HG02678 (cell line): ENCODE results near the gene HOXC6.

ENCODE experiments used
- ATAC-seq: cut with Tn5 transposase; IDR thresholded peaks from one replicate; pipeline ENCODE4 v1.9.1; 2021; ENCODE audit warnings: mild to moderate bottlenecking, moderate library complexity; ENCODE audit not compliant: unreplicated experiment

HOXC6 gene

DNA sequence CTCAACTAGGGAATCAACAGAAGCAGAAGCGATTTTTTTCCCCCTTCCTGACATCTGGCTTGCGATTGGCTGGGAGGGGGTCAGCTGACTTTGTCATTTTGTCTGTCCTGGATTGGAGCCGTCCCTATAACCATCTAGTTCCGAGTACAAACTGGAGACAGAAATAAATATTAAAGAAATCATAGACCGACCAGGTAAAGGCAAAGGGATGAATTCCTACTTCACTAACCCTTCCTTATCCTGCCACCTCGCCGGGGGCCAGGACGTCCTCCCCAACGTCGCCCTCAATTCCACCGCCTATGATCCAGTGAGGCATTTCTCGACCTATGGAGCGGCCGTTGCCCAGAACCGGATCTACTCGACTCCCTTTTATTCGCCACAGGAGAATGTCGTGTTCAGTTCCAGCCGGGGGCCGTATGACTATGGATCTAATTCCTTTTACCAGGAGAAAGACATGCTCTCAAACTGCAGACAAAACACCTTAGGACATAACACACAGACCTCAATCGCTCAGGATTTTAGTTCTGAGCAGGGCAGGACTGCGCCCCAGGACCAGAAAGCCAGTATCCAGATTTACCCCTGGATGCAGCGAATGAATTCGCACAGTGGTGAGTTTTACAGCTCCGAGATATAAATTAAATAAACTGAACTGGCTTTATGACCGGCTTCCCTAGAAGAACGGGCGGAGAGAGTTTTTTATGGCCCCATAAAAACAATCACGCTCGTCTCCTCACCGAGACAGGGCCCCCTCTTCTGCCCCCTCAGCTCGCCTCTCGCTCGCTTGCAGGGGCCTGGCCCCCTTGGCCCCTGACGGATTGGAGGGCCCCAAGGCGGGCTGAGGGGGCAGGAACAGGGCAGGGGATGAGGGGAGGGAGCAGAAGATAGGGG lies at the start of gene HOXC6:
Gene HOXC6 (plus strand): TSS at position 127 of the 888 bp plus-strand sequence. CDS start 82 bp downstream, at position 209.
- no peak for ATAC-seq

DNA sequence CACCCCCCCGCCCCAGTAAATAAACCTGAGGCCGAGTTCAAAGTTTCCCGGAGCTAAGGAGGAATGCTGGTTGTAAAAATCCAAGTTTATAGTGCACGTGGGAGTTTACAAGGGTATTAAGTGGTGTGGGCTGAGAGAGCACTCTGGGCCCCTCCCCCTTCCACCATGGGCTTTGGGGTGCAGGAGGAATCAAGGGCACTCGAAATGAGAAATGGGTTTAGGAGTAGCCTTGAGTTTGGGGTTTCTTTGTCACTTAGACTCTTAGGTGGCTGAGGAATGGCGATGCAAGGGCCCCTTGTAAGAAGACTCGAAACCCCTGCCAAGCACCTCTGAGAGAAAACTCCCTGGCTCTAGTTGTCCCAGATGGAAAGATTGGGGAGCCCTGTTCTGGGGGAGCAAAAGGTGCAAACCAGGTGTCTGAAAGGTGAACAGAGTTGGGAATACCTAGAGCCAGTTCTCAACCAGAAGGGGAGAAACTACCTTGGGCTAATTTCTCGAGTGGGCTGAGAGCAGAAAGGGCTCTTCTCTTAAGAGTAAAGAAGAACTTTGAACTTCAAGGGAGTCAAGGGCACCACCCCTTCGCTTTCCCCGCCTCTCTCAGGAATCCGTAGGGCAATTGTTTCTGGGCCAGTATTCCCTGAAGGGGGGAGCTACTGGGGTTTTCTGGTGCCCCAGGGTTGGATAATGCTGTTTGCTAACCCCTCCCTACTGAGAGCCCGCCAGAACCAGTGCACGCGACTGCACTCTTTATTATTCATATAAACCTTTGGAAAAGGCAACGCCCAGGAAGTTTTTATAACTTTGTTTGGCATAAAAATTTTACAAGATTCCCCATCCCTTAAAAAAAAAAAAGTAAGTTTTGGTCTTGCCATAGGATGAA lies 49.5 kb upstream of the HOXC6 start:
- ATAC-seq = no peak

DNA sequence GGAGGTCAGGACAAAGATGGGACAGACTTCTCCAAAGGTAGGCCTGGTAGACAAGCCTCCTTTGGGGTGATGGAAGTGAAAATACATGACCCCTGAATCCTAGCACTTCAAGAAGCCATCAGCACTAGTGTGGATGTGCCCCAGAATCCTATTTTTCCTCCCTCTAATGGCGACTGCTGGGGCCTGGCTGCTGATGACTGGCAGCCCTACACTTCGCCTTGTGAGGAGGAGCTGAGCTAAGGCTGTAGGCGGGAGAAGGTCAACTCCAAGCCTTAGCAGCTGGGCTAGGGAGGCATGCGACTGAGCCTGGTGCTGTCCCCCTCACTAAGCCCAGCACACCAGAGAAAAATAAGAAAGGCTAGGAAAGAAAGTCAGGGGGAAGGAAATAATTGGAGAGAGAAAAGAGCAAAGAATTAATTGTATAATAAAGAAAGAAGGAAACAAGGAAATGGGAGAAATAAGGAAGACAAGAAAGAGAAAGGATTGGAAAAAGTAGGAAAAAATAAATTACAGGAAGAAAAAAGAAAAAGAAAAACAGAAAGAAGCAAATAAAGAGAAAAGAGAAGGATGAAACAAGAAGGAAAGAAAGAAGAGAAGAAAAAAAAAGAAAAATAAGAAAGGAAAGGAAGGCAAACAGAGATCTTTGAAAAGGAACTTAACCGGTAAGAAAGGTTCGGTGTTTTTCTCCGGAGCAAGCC lies 48.0 kb upstream of the HOXC6 start:
- ATAC-seq = no peak

DNA sequence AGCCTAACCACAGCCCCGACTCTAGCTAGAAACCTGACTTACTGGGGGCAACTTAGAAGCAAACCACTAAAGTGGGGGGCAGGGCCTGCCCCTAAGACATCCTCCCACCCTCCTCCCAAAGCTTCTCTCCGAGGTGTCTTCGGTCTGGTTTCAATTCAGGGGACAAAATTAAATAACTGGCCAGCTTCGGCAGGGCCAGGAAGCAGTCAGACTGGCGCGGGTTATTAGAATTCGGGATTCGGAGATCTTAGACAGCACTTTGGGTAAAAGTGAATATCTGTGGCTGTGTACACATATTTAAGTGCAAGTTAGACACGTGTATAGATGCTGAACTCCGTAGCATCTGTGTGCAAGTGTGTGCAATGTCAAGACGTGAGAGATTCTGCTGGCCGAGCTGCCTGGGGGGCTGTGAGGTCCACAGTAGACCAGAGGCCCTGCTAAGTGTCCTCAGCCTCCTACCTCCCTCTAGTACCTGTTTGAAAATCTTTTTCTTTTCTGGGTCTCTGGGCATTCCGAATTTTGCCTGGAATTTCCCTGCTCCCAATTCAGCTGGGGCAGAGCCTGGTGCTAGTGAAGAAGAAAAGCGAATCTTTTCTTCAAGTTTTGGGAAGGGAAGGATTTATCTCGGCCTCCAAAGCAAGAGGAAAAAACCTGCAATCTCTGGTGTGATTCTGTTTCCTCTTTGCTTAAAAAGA lies 47.3 kb upstream of the HOXC6 start:
- ATAC-seq = no peak

DNA sequence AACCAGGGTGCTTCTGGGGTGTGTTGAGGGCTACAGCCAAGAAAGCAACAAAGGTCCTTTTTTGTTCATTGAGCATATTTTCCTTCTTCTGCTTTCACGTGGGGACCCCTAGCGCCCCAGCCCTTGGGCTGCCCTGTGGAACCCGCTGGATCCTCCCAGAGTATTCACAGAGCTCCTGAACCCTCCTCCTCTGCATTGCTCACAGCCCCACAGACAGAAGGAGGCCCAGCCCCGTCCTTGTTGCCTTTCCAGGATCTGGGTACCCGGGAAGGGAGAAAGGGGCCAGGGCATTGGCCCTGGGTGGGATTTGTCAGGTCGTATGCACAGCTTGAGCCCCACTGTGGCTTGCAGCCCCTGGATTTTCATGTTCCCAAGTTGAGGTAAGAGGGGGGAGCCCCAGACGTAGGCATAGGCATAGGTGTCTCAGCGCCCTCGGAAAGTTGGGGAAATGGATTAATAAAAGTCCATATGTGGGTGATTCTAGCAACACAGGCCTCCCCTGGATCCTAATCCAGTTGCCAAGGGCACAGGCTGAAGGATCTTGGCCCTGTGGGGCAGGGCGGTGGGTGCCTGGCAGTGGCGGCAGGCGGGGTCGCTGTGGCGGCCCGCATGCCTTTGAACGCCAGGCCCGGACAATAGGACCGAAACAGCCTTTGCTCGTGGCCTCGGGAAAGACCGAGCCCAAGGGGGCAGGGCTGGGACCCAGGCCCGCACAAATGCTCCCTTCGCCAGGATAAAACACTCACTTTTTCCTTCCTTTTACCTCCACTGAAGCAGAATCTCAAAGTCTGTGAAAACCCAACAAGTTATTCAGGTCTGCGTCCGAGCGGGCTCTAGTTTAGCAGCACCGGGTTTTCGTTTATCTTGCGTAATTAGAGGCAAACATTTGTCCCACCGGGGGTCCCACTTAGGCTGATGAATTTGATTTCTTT lies 46.3 kb upstream of the HOXC6 start:
- no peak for ATAC-seq

DNA sequence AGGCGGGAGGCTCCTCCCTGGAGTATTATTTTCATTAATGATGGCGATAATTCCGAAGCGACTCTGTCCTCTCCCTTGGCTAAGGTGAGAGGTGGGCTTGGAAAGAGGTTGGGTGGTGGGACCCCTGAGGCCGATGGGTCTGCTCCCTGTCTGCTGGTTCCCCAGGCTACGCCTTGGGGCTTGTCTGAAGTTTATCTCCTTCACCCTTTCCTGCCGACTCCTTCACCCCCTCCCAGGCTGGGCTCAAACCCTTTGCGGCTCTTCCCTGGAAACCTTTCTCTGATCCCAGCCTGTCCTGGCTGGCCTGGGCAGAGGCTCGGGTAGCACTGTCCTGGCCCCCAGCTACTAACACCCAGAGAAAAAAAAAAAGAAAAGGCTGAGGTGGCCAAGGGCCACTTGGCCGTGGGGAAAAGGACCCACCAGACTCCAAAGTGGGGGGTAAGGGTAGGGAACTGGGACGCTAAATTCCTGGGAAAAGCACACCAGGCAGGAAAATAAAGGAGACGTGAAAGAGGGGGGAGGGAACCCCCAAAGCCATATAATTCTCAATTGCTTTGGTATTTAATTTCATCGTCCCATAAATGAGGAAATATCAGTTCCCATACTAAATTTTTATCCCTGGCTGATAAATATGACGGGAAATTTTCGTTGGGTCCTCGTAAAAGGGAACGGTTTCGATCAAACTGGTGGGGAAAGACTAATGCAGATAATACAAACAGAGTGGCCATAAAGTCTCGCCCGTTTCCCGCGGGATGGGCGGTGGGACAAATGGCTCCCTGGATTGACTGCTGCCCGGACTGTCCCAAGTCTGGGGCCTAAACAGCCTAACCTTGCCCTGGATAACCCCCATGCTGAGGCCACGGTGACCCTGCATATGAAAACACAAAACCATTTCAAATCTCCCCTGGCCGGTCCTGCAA lies 45.3 kb upstream of the HOXC6 start:
- ATAC-seq = no peak

DNA sequence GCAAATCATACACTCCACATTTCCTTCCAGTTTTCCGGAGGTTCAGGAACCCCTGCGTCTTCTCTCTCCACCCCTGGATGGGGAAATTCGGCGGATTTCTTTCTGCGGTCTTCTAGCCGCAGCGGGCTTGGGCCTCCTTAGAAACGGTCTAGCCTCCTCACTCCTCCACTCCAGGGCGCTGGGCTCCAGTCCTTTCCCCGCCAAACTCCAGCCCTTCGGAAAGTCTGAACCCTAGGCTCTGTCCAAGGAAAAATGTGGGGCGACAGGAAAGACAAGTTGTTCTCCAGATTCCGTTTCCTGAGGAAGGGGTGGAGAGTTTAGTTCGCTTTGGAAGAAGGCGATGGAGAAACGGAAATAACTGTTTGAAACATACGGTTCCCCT lies 44.7 kb upstream of the HOXC6 start:
- no peak for ATAC-seq

DNA sequence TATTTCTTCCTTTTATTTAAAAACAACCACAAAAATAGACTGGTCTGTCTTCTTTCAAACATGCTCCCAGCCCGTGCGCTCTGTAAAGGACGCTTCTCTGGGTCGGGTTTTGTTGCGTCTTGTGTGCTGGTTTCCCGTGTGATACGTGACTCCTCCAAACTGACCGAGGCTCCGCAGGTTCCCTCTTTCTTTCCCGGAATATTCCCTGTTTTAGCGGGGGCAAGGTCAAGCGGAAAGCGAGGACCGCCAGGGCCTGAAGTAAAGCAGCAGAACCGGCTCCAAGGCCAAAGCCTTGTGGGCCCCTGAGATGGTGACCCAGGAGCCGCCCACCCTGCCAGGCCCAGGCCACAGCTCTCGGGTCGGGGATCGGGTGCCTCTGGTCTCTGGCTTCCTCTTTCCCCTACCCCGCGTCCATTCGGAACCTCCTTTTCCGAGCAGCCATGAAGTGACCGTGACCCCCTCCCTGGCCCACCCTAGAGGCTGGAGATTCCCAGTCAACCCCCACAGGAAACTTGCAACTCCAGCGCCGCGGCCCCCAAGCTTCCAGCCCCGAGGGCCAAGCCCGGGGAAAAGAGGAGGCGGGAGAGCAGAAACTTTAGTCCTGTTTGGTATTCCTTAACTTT lies 44.2 kb upstream of the HOXC6 start:
- no peak for ATAC-seq

DNA sequence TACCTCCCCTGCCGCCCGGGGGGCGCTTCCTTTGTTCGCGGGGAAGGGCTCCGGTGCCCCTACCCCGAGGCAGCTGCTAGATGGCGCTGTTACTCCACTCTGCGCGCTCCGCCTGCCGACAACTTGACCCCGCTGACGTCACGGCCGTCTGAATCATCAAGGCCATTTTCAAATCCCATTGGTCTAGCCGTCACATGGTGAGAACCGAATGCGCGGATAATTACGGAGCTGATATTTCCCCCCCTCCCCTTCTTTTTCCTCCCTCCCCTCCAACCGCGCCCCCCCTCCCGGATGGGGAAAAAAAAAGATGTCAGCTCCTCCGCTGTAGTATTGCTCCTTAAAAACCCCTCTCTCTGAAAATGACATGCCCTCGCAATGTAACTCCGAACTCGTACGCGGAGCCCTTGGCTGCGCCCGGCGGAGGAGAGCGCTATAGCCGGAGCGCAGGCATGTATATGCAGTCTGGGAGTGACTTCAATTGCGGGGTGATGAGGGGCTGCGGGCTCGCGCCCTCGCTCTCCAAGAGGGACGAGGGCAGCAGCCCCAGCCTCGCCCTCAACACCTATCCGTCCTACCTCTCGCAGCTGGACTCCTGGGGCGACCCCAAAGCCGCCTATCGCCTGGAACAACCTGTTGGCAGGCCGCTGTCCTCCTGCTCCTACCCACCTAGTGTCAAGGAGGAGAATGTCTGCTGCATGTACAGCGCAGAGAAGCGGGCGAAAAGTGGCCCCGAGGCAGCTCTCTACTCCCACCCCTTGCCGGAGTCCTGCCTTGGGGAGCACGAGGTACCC lies 43.1 kb upstream of the HOXC6 start, which contains the start of gene HOXC10:
Gene HOXC10 (plus strand): TSS at position 246 of the 791 bp plus-strand sequence. CDS start 114 bp downstream, at position 360.
- ATAC-seq = no peak

DNA sequence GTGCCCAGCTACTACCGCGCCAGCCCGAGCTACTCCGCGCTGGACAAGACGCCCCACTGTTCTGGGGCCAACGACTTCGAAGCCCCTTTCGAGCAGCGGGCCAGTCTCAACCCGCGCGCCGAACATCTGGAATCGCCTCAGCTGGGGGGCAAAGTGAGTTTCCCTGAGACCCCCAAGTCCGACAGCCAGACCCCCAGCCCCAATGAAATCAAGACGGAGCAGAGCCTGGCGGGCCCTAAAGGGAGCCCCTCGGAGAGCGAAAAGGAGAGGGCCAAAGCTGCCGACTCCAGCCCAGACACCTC lies 42.6 kb upstream of the HOXC6 start:
- ATAC-seq = no peak

DNA sequence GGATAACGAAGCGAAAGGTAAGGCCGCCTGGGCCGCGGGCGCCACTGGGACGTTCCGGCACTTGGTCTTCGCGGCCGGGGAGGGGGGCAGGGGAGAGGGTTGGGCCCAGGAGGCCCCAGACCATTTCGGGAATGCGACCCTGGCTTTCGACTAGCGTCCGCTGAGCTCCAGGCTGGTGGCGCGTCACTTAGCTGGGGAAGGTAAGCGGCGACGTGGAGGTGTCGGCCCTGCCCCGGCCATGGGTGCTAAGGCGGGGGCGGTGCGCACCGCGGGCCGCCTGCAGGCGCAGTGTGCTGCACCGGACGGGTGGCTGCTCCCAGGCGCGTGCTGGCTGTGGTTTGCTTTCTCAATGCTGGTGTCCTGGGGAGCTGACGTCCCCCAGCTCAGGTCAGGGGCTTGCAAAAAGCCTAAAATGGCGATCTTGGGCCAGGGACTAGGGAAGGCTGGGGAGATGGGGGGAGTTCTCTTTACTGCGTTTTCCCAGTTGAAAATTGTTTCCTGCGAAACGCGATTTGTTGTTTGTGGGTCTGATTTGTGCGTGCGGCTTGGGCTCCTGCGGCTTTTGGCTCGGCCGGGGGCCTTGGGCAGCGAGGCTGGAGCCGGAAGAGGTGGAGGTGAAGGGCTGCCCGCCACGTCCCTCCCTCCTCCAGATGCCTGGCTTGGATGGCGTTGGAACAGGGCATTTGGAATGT lies 42.1 kb upstream of the HOXC6 start:
- ATAC-seq = no peak

DNA sequence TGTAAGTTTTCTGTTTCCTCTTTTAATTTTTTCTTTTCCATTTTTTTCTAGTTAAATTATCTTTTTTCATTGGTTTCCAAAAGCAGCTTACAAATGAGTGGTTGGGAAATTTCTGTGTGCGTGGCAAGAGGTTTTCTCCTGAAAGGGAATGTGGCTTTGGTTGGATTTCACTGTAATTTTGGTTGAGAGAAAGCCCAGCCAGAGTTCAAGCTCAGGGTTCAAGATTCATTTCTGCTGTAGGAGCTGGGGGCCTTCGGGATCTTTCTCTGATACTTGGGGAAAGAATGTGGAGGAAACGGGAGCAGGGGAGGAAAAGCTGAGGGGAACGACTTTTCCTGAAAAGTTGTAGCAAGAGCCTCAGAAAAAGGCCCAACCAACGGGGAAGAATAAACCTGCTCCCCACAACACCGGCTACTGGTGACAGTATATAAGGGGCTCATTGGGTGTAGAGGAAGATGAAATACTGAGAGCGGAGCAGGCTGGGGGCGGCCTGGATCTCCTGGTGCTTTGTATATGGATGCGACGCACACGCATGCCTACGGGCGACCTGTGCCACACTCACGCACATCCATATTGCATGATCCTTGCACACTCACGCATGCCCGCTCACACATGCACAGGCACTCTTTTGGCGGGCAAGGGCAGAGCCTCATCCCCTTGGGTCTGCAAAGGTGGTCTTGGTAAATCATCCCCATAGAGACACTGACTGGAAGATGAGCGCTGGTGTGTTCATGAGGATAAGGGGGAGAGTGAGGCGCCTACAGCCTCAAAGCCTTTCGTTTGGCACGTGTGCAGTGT lies 41.4 kb upstream of the HOXC6 start:
- no peak for ATAC-seq

DNA sequence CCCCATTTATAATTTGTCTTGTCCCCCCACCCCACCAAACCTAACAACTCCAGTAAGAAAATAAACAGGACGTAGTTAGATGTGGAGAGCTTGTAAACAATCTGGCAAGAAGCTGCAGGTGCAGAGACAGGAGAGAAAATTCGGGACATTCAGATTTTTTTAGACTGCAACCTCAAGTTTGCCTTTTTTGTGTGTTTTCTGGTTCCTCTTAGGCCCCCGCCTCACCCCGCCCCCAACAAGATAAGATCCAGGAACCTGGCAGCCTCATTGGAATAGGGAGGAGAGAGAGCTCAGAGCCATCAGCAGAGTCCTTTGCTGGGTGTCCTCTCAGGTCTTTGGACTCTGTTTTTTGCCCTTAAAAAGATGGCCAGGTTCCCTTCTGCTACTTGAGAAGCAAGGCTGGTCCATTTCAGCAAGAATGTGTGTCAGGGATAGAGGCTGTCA lies 40.4 kb upstream of the HOXC6 start:
- ATAC-seq = no peak

DNA sequence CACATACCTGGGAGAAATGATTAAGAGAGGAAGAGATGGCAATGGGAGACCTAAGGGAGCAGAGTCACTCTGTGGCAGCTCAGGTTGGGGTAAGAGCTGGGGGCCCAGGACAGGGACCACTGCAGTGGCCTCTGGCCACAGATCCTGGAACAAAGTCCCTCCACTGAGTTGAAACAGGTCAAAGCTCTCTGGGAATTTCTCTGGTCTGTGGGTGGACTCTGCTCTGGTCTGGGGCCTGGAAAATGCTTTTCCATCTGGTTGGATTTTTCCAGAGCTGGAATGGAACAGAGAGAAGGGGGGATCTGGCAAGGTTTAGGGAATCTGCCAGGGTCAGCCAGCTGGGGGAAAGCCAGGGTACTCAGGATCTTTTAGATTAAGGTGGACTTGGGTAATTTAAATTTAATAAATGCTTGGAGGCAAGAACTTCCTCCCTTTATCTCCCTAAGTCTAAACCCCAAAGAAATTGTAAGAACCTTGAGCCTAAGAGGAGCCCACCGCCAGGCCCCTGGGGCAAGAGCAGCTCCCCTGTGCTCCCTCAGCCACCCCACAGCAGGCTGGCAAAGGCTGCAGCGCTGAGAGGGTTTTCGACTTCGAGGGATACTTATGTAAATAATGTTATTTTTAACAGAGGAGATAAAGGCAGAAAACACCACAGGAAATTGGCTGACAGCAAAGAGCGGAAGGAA lies 39.6 kb upstream of the HOXC6 start:
- no peak for ATAC-seq
